Measurements from ENCODE around the gene MARK3. TPM values are rescaled to one million over a fixed set of nuclear protein-coding genes. Genes with fewer than 3 reads are reported as not detected.

MARK3 gene
- total RNA-seq, 1 donor from 2014 or later = 69.4 TPM

DNA sequence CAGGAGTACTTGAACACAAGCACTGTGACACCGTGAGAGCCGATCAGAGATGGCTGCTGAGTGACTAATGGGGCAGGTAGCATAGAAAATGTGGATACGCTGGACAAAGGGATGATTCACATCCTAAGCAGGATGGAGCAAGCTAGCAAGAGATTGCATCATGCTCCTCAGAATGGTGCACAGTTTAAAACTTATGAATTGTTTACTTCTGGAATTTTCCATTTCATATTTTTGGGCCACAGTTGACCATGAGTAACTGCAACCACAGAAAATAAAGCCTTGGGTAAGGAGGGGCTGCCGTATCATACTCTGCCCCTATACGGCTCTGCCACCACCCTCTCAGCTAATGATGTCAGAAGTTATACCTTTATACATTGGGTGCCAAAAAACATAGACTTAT is 23.3 kb upstream of the MARK3 start:
- intact Hi-C loops (cut with DNase I) = no loop called here
- no peak for DNase-seq (ENCODE audit: low spot score)

- intact Hi-C loops (cut with DNase I) = no loop called here
- no peak for DNase-seq (ENCODE audit: low spot score)
These were observed 22.4 kb upstream of the MARK3 start for GRCh38 chr14:103362780-103363179.

DNA sequence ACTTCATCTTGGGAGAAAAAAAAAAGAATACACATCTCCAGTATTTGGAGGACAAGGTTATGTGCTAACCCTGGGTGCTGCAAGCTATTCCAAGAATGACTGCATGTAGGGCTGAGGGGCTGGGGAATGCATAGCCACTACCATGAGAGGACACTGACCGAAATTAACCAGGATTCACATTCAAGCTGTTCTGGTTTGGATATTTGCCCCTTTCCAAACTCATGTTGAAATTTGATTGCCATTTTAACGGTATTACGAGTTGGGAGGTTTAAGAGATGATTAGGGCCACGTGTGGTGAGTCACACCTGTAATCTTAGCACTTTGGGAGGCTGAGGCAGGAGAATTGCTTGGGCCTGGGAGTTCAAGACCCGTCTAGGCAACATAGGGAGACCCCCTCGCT is 18.5 kb upstream of the MARK3 start:
- intact Hi-C loops (cut with DNase I) = no loop called here
- no peak for DNase-seq (ENCODE audit: low spot score)

DNA sequence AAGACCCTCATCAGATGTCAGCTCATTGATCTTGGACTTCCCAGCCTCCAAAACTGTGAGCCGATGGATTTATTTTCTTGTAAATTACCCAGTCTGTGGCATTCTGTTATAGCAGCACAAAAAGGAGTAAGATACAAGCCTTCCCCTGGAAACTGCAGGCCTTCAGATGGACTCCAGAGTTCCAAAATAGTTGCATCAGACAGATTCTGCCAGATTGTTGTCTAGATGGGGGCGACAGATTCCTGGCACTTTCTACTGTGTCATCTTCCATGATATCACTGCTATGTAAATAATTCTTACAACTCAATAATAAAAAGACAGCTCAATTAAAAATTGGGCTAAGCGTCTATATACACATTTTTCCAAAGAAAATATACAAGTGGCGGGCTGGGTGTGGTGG is 17.2 kb upstream of the MARK3 start:
- intact Hi-C loops (cut with DNase I) = no loop called here
- DNase-seq (ENCODE audit: low spot score) = no peak

DNA sequence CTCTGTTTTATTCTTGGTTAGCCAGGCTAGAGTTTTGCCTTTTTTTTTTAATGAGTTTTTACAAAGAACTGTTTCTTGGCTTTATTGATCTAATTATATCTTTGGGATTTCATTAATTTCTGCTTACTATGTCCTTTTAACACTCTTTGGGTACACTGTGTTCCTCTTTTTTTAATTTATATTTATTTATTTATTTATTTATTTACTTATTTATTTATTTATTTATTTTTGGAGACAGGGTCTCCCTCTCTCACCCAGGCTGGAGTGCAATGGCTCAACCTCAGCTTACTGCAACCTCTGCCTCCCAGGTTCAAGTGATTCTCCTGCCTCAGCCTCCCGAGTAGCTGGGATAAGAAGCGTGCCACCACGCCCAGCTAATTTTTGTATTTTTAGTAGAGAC is 15.1 kb upstream of the MARK3 start:
- intact Hi-C loops (cut with DNase I) = no loop called here
- no peak for DNase-seq (ENCODE audit: low spot score)

GRCh38 chr14:103372017-103372416 is 13.2 kb upstream of the MARK3 start:
- intact Hi-C loops (cut with DNase I) = no loop called here
- no peak for DNase-seq (ENCODE audit: low spot score)

- intact Hi-C loops (cut with DNase I) = no loop called here
- DNase-seq (ENCODE audit: low spot score) = no peak
These were observed 12.5 kb upstream of the MARK3 start for GRCh38 chr14:103372552-103373304.

GRCh38 chr14:103374121-103374520 is 11.1 kb upstream of the MARK3 start:
- DNase-seq (ENCODE audit: low spot score) = no peak
- intact Hi-C loops (cut with DNase I) = no loop called here

DNA sequence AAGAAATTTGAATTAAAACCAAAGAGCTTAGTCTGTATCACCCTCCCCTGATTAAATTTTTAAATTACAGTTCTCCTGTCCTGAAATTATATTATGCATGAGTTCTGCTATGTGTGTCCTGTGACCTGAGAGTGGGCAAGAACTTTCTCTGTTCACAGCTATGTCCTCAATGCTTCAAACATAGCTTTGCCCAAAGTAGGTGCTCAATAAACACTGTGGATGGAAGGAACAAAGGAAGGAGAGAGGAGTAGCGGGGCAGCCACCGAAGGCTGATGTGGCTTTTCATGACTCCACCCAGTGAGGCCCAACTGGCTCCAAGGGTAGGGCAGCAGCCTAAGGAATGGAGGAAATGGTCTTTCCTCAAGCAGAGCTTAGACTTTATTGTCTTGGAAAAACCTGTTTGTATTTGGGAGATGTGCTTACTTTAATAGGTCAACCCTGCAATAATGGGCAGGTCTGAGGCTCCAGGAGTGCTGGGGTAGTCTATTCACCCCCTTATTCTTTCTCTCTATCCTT is 7.6 kb upstream of the MARK3 start:
- intact Hi-C loops (cut with DNase I) = no loop called here
- no peak for DNase-seq (ENCODE audit: low spot score)

DNA sequence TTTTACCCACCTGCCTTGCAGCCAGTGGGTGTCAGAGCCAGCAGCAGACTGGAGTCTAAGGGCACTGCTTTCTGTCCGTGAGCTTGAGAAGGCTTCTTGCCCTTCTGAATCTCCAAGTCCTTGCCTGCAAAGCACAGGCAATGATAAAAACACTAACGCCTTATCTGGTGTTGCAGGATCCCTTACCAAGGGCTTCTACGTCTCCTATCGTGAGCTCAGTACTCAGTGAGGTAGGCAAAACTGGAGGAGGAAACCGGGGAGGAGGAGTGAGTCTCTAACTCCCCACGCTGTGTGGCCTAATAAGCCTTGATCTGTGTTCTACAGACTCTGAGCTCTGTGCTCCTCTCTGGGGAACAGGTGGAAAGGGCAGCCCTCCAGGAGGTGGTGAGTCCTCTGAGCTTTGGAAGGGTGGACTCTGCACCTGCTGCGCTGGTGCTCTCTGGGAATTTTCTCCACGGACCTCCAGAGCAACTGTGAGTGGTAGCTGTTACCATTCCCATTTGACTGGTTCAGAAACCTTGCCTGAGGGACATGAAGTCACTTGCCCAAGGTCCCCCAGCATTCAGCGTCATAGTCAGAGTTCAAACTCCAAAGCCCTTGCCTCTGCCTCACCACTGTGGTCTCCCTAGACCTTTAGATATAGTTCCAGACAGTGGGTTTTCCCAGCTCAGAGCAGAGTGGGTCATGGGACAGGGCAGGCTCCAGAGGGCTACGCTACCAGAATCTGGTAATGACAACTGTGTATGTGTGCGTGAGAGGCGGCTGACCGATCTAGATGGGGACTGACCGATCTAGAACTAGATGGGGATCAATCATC is 7.0 kb upstream of the MARK3 start:
- DNase-seq (ENCODE audit: low spot score) = no peak
- intact Hi-C loops (cut with DNase I) = no loop called here

GRCh38 chr14:103380719-103381377 is 4.4 kb upstream of the MARK3 start:
- intact Hi-C loops (cut with DNase I) = no loop called here
- DNase-seq (ENCODE audit: low spot score) = no peak

DNA sequence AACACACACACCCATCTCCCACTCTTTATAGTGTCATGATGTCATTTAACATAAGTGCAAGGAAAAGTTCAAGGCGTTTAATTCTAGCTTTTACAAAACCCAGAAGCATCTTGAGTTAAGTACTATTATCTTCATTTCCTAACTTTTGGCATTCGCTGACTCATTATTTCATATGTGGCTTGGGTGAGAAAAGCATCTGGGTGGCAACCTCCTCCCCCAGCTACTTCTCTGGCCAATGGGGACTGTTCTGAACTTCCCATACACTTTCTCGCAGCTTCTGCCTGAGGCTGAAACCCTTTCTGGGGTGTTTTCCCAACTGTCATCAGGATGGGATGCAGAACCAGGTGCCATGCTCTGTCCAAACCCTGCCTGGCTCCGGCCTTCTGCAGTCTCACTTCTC is 2.8 kb upstream of the MARK3 start:
- intact Hi-C loops (cut with DNase I) = no loop called here
- no peak for DNase-seq (ENCODE audit: low spot score)

DNA sequence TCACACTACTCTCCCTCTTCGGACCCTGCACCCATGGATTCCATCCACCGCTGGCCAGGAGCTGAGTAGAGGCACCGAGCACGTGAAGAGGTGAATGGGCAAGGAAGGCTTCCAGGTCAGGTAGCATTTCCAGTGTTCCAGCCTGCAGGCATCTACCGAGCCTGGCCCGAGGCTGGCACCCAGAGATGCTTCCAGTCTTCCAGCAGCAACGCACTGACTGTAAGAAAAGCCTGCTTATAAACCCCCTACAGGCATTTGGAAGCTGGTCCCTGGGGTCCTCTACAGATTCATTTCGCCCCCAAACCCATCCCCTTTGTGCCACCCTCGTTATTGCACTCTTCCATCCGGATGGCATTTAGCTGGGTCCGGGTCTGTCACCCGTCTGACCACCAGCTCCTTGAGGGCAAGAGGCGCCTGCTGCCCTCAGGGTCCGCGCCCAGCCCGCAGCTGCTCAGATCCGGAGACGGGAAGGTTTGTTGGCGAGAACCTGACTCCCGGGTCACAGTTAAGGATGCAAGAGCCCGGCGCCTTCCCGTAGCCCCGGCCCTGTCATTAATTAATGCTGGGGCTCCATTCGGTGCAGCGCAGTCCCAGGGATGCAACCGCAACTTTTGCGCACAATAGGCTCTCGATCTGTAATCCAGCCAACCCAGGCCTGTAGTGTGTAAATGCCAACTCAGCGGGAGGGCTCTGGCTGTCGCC is 614 bp upstream of the MARK3 start:
- no peak for DNase-seq (ENCODE audit: low spot score)
- intact Hi-C loops (cut with DNase I) = loop anchor here (1.0 to 5.0 kb wide), 2 partner anchors 48 to 49 kb away; no protein-coding TSS in a partner anchor

DNA sequence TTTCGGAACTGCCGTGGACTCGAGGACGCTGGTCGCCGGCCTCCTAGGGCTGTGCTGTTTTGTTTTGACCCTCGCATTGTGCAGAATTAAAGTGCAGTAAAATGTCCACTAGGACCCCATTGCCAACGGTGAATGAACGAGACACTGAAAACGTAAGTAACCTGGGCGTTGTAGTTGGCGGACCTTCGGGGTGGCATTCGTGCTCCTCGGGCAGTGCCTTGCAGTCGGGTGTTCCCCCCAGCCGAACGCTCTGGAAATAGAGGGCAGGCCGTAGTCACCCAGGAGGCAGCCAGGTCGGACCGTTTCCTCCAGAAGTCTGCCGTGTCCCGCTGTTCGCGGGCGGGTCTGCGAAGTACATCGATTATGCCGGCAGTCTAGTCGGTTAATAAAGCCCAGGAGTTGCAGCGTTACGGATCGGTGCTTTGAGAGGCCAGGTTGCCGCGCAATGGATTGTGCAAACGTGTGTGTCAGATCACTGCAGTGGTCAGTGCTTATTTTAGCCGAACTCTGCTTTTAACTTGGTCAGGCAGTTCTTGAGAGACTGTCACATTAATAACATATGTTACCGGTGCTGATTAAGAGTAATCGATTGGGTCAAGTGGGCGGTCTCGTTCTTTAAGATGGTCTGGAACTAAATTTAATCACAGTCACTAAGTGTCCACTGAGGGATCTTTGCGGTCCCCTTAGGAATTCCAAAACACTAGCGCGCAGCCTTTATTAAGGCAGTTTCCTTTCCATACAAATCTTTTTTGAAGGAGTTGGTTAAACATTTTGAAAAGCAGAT is 906 bp downstream of the MARK3 start:
- intact Hi-C loops (cut with DNase I) = loop anchor here (1.0 to 5.0 kb wide), 2 partner anchors 46 to 51 kb away; no protein-coding TSS in a partner anchor
- DNase-seq (ENCODE audit: low spot score) = peak; percentile 77

GRCh38 chr14:103386713-103387329 is 1.6 kb downstream of the MARK3 start:
- intact Hi-C loops (cut with DNase I) = loop anchor here (5.0 kb wide), 1 partner anchor 45 kb away; no protein-coding TSS in a partner anchor
- no peak for DNase-seq (ENCODE audit: low spot score)

GRCh38 chr14:103388664-103389063 is 3.4 kb downstream of the MARK3 start:
- no peak for DNase-seq (ENCODE audit: low spot score)
- intact Hi-C loops (cut with DNase I) = loop anchor here (5.0 kb wide), 1 partner anchor 44 kb away; no protein-coding TSS in a partner anchor

GRCh38 chr14:103390605-103391004 is 5.4 kb downstream of the MARK3 start:
- no peak for DNase-seq (ENCODE audit: low spot score)
- intact Hi-C loops (cut with DNase I) = no loop called here

- intact Hi-C loops (cut with DNase I) = no loop called here
- DNase-seq (ENCODE audit: low spot score) = no peak
These were observed 5.8 kb downstream of the MARK3 start for GRCh38 chr14:103391048-103391447.
